ENCODE results near the gene TIMP4.

The TIMP4 gene

GRCh38 chr3:12185172-12185710 is 26.5 kb upstream of the TIMP4 start:
- DNase-seq = no peak

DNA sequence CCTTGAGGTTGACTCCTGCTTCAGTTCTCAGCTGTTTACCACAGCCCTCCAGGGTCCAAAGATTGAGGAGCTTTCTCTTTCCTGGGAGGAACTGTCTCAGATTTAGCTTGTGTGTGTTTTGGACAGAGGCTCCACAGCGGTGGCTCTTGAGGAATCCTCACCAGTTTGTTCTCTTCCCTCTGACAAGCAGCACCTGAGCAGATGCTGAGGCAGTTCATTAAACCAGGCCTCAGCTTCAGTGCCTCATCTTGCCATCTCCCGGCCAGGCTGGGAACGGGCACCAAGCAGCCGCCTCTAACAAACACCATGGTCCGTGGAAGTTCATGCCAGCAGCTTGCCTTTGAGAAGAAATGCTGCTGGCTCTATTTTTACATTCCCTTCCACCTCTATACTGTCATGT is 25.8 kb upstream of the TIMP4 start:
- no peak for DNase-seq

DNA sequence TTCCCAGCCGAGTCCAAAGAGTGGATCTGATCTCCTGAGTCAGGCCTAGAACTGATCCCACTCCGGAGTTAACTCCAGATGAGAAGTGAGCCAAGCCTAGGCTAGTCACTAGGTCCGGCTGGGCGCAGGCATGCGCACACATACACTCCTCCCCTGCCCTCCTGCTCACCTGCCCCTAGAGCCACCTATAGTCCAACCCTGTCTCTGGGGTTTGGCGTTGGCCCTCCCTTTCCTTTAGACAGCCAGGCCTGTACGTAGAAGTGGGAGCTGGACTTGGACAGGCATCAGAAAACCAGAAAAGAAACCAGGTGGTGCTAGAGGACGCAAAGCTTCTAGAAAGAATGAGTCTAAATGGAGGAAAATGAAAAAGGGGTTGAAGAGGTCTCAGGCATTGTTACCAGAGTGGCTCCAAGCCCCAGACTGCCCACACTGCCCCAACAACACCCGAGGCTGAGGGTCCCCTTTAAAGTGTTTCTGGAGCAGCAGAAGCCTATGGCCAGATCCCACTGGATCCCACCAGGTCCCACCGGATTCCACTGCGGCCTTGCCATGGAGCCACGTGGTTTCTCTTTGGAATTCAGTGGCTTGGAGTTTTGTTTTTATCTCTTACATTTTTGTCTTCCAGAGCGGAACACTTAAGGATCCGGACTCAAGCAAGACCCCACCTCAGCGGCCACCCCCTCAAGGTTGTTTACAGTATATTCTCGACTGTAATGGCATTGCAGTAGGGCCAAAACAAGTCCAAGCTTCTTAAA is 24.2 kb upstream of the TIMP4 start:
- DNase-seq = no peak

DNA sequence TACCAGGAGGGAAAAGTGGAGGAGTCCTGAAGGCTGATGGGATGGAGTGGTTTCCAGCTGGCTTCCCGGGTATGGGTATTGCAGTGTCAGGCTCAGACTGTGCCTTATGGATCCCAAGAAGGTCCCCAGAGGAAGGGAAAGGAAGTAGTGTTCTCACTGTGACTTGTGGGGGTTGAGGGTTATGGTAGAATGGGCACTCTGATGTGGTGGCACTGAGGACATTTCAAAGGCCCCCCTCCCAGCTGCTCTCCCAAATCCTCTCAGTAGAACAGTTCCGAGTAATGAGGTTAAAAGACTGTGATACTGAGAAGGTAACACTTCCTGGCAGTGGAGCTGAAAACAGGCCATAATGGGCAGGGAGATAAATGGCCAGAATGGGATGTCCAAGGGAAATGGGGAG is 23.1 kb upstream of the TIMP4 start:
- no peak for DNase-seq

DNA sequence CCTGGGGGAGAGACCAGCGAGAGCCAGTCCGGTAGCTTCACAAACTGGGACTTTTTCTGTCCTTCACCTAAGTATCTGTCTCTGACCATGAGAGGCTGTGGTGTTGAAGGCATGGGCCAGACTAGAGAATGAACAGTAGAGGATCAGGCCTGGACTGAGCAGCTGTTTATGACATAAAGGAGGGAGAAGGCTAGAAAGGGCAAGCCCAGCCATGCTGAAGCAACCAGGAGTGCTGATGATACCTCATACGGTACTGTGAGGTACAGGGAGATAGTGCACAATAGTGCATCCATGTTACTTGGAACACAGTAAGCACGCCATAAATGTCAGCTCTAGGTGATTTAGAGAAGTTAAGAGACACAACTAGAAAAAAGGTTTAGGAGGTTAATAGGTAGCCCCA is 22.6 kb upstream of the TIMP4 start:
- no peak for DNase-seq

DNA sequence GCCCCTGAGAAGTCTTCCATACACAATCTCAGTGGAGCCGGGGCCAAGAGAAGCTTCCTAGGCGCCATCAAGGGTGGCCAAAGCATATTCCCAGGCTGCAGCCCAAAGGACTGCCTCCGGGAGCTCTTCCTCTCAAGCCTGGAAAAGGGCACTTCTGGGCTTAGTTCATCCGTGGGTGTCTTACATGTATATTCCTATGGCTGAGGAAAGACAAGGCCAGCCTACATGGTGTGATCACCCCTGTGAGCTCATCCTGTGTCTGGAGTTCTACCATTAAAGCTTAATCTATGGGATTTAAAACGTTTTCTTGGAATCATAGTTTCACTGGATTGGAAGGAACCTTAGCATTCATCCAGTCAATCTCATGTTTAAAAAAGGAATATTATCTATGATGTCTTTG is 21.9 kb upstream of the TIMP4 start:
- no peak for DNase-seq

DNA sequence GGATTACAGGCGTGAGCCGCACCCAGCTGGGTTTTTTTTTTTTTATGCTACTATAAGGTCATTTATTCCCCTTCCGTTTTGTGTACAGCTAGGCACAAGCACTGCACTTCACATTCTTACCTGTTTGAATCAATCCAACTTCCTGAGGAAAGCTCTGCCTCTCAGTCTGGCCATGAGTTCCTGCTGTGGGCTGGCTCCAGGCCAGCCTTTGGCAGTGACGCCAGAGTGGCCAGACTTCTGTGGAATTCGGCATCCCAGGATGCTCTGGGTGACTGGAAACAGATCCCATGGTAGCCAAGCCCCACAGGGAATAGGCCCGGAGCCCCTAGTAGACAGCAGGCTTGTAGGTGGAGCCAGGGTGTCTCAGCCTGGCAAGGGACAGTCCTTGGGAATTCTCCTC is 21.5 kb upstream of the TIMP4 start:
- peak; percentile 76 for DNase-seq

GRCh38 chr3:12179441-12179840 is 20.7 kb upstream of the TIMP4 start:
- no peak for DNase-seq

- peak; percentile 55 for DNase-seq
Measured at GRCh38 chr3:12178091-12178820, 19.5 kb upstream of the TIMP4 start.

DNA sequence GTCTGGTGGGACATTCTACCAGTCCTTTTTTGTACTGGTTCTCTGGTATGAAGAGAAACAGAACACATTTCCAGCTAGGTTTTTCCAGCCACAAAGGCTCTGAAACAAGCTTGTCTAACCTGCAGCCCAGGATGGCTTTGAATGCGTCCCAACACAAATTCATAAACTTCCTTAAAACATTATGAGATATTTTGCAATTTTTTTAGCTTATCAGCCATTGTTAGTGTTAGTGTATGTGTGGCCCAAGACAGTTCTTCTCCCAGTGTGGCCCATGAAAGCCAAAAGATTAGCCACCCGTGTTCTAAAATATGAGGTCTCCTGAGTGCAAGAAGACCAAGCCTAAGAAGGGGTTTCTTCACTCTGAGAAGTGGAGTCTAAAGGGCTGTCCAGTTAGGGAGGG is 18.4 kb upstream of the TIMP4 start:
- no peak for DNase-seq

GRCh38 chr3:12175844-12176453 is 17.2 kb upstream of the TIMP4 start:
- DNase-seq = peak; percentile 29

DNA sequence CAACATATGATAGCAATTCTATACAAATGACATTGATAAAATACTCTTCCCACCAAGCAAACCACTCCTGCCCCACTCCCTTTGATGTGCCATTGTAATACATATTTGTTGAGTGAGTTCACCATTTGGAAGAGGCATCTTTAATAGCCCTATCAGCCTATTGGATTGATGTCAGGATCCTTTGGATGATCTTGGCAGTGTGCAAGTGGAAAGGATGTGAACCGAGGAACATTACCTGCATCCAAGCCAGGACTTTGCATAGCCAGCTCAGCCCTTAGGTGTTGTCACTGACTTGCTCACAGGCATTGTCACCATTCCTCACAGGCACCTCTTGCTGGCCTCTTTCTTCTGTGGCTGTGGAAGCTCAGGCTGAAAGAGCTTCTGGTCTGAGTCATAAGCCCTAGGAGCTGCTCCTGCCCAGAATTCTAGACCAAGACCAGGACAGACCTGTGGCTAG is 16.5 kb upstream of the TIMP4 start:
- DNase-seq = peak; percentile 56

DNA sequence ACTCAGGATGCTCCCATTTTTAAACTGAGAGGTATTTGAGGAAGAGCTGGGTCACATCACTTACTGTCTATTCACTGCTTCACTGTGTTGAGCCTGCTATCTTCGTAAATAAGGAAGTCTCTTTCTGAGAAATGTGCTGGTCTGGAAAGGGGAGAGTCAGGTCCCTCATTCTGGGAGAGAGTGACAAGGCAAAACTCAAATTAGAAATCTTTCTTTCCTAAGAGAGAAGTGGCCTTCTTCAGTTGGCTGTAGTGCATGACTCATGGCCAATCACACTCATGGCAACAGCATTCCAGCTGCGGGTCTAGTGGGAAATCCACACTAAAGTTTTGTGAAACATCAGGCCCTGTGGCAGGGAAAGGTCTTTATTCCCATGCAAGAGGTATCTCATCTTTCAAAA is 11.5 kb upstream of the TIMP4 start:
- peak; percentile 37 for DNase-seq

DNA sequence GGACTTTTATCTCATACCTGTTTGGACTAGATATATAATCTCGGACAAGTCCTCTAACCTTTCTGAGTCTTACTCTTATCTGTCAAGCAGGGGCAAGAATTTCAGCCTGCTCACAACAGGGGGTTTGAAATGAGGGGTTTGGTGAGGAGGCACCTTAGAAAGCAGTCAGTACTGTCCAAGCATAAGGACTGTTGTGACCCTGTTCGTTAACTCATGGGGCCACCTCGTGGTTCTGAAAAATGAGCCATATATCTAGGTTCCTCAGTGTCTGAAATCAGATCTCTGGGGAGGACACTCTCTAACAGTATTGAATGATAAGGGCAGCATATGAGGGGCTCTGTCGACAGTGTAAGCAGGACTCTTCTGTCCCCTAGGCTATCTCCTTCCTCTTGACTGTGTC is 7.2 kb upstream of the TIMP4 start:
- DNase-seq = no peak

DNA sequence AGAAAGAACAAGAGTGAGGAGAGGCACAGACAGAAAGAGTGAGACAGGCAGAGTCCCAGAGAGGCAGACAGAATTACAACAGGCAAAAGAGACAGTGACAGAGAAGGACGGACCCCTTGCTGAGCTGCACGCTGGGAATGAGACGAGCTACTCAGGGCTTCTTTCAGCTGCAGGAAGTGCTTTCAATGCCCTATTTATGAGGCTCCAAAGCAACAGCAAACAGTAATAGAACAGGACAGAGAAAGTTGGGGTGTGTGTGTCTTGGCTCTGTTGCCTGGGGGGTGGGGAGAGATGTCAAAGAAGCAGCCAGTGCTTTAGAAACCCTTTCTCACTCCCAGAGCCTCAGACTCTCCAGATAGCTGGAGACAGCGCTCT is 502 bp upstream of the TIMP4 start:
- DNase-seq = no peak

DNA sequence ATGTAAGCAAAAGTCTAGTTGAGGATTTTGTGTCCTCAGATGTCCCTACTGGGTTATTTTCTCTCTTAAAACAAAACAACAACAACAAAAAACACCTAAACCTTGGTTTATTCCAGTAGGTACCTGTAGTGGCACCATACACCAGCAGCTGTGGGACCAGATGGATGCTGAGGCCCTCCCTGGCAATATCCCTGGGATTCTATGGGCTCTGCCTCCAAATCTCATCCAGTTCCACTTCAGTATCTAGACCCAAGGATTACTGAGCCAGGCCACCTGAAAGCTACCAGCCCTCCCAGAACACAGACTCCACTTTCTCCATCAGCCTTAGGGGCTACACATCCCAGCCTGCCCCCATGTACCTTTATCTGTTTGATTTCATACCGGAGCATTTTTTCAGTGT is 1.7 kb downstream of the TIMP4 start:
- DNase-seq = no peak

GRCh38 chr3:12155828-12156227 is 2.9 kb downstream of the TIMP4 start:
- peak; percentile 57 for DNase-seq

DNA sequence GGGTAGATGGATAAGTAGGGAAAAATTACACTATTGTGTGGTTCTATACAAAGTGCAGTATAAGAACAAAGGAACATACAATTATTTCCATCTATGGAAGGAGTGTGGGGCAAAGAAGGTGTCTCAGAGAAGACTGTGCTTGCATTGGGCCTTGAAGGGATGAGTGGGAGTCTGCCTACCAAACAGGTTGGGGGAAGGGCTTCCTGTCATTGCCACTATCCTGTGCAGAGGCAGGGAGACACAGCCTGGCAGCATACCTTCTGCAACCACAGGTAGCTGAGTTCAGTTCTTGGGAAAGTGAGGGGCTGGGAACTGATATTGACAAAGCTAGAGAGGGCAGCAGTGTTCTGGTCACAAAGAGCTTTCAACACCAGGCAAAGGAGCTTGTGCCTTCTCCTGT is 3.4 kb downstream of the TIMP4 start:
- DNase-seq = no peak

DNA sequence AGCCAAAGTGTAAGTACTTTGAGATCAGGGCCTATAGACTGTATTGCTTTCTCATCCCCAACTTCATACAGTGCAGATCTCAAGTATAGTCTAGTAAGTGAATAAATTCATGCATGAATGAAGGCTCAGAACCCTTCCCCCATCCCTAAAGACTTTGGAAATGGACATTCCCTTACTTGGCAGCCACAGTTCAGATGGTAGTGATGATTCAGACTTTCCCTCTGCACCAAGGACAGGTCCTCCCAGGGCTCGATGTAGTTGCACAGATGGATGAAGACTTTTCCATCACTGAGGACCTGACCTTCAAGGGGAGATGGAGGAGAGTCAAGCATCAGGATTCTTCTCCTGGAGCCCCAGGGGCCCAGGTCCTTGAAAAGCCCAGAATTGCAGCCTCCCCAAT is 4.6 kb downstream of the TIMP4 start:
- DNase-seq = no peak

DNA sequence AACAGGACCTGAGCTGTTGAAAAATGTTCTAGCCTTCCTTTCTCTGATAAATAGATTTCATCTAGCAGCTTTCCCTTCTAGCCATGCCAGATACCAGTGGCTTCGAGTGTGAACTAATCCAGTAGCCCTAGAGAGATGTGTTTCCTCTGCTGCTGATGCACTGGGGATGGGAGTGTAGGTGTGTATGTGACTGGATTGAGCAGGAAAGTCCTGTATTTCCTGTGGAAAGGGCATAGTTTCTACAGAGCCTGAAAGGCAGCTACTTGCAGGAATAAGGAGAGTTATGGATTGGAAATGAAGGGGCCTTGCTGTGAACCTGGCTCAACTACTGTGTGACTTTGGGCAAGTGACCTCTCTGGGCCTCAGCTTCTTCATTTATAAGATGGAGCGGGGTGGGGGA is 8.6 kb downstream of the TIMP4 start:
- no peak for DNase-seq

DNA sequence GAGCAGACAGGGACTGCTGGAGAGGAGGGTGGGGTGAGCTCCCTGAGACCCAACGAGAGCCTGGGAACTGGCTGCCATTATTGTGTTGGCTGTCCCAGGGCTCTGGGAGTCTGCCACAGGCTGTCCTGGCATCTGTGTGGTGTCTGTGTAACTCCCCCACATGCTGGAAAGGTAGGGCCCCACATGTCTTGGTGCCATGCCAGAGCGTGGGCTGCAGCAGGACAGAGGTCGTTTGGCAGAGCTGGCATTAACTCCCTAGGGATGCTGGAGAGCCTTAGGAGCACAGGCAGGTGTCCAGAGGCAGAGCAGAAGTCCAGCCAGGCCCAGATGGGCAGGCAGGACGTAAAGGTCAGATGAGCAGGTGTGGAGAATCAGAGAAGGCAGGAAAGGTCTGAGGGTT is 9.7 kb downstream of the TIMP4 start:
- no peak for DNase-seq

- DNase-seq = no peak
Measured at GRCh38 chr3:12148183-12148940, 10.3 kb downstream of the TIMP4 start.
